Sciatic nerve (tissue), 2 donors: Measurements from ENCODE around the gene WDR86. TPM values are rescaled to one million over a fixed set of nuclear protein-coding genes. Genes with fewer than 3 reads are reported as not detected.
A peak's percentile ranks its signal among the peaks of the same experiment; 100 is the strongest.

Experiments used
- ATAC-seq: fragments of 200-7000 bp; cut with Tn5 transposase; one replicate; pipeline ENCODE4 v1.9.1; 2020; ENCODE audit warnings: mild to moderate bottlenecking, moderate library complexity
- DNase-seq: peaks from one replicate; pipeline ENCODE4 v3.0.0-alpha.2; 2020; ENCODE audit warnings: low spot score
- intact Hi-C: fragments of 100-400 bp; cut with DNase I; formaldehyde crosslinking; loops from one replicate; pipeline ENCODE4 v1.14.2; 2022
- total RNA-seq: library from RNA; stranded (reverse); fragmentation: NEBNext Ultra II Directional; extraction: Animal tissue kit (Norgen Biotek cat#: 25700); gene quantifications from one replicate; pipeline ENCODE4 v1.2.1, GENCODE V29; 2021
- donor health status: DM: no; HTN: no; CAD: no.
- donor health status: DM: no; HTN: no; CAD: no.

The WDR86 gene
- total RNA-seq, result 101 TPM

- no peak for DNase-seq
- peak; percentile 71 for ATAC-seq
- intact Hi-C loops, result no loop called here
Observed at GRCh38 chr7:151409667-151410404, at the start of gene WDR86. WDR86 (minus strand) TSS chr7:151410038; CDS start chr7:151409589, 449 bp downstream.

GRCh38 chr7:151457534-151457933 lies 47.7 kb upstream of the WDR86 start:
- DNase-seq (no peak), ATAC-seq (no peak)
- intact Hi-C loops, result loop anchor here (10.0 kb wide), 1 partner anchor 297 kb away; no protein-coding TSS in a partner anchor

- ATAC-seq (no peak), DNase-seq (no peak)
- intact Hi-C loops, result loop anchor here (10.0 kb wide), 1 partner anchor 298 kb away; no protein-coding TSS in a partner anchor
Observed at GRCh38 chr7:151456782-151457181, 46.9 kb upstream of the WDR86 start.

- no peak for ATAC-seq
- intact Hi-C loops, result loop anchor here (10.0 kb wide), 1 partner anchor 299 kb away; no protein-coding TSS in a partner anchor
- no peak for DNase-seq
Observed at GRCh38 chr7:151456276-151456675, 46.4 kb upstream of the WDR86 start.

- intact Hi-C loops, result loop anchor here (10.0 kb wide), 1 partner anchor 299 kb away; no protein-coding TSS in a partner anchor
- ATAC-seq (no peak), DNase-seq (no peak)
Observed at GRCh38 chr7:151455690-151456089, 45.9 kb upstream of the WDR86 start.

- ATAC-seq (no peak), DNase-seq (no peak)
- intact Hi-C loops, result loop anchor here (10.0 kb wide), 1 partner anchor 300 kb away; no protein-coding TSS in a partner anchor
Observed at GRCh38 chr7:151454932-151455530, 45.2 kb upstream of the WDR86 start.

GRCh38 chr7:151454305-151454704 lies 44.5 kb upstream of the WDR86 start:
- intact Hi-C loops, result loop anchor here (10.0 kb wide), 1 partner anchor 300 kb away; no protein-coding TSS in a partner anchor
- ATAC-seq (peak; percentile 32), DNase-seq (no peak)

GRCh38 chr7:151453326-151453791 lies 43.5 kb upstream of the WDR86 start:
- intact Hi-C loops, result loop anchor here (10.0 kb wide), 1 partner anchor 301 kb away; no protein-coding TSS in a partner anchor
- ATAC-seq (no peak), DNase-seq (no peak)

GRCh38 chr7:151452680-151453325 lies 43.0 kb upstream of the WDR86 start:
- intact Hi-C loops, result loop anchor here (10.0 kb wide), 1 partner anchor 302 kb away; no protein-coding TSS in a partner anchor
- no peak for ATAC-seq
- no peak for DNase-seq

GRCh38 chr7:151451626-151452571 lies 42.1 kb upstream of the WDR86 start:
- intact Hi-C loops, result loop anchor here (10.0 kb wide), 1 partner anchor 303 kb away; no protein-coding TSS in a partner anchor
- ATAC-seq (no peak), DNase-seq (peak; percentile 42)

- intact Hi-C loops, result loop anchor here (10.0 kb wide), 1 partner anchor 304 kb away; no protein-coding TSS in a partner anchor
- ATAC-seq (no peak), DNase-seq (peak; percentile 34)
Observed at GRCh38 chr7:151451156-151451555, 41.3 kb upstream of the WDR86 start.

GRCh38 chr7:151449990-151450389 lies 40.2 kb upstream of the WDR86 start:
- peak; percentile 23 for DNase-seq

GRCh38 chr7:151448261-151449252 lies 38.7 kb upstream of the WDR86 start:
- intact Hi-C loops, result loop anchor here (2.0 kb wide), 1 partner anchor 80 kb away; no protein-coding TSS in a partner anchor
- ATAC-seq (peak; percentile 90), DNase-seq (peak; percentile 89)

More at GRCh38 chr7:151449990-151450389, 40.2 kb upstream of the WDR86 start:
- intact Hi-C loops, result loop anchor here (2.0 to 10.0 kb wide), 2 partner anchors 81 to 305 kb away; no protein-coding TSS in a partner anchor
- ATAC-seq, result no peak

- ATAC-seq, result no peak
- DNase-seq, result no peak
- intact Hi-C loops, result loop anchor here (2.0 kb wide), 1 partner anchor 79 kb away; no protein-coding TSS in a partner anchor
Observed at GRCh38 chr7:151447901-151448260, 38.0 kb upstream of the WDR86 start.

- intact Hi-C loops, result no loop called here
- ATAC-seq (no peak), DNase-seq (peak; percentile 59)
Observed at GRCh38 chr7:151447312-151447711, 37.5 kb upstream of the WDR86 start.

GRCh38 chr7:151446412-151446811 lies 36.6 kb upstream of the WDR86 start:
- ATAC-seq (no peak), DNase-seq (peak; percentile 25)
- intact Hi-C loops, result no loop called here

- no peak for DNase-seq
- intact Hi-C loops, result no loop called here
- ATAC-seq, result no peak
Observed at GRCh38 chr7:151444632-151445031, 34.8 kb upstream of the WDR86 start.
